ENCODE measurements around the gene CSNK1G1. TPM values are rescaled to one million over a fixed set of nuclear protein-coding genes. Genes with fewer than 3 reads are reported as not detected.

Gene CSNK1G1
- total RNA-seq, 2 experiments from 2014 or later: 16.7 to 20.4 TPM

- DNase-seq: no peak
- Mint-ChIP-seq H3K27ac (no peak overlapping the region), H3K27me3 (peaks cover 12% of the 10 kb centered on the region), H3K36me3 (ENCODE audit: low read depth) (no peaks in the 10 kb centered on the region), H3K9me3 (no peaks in the 10 kb centered on the region), H3K4me3 (no peak overlapping the region), H3K4me1 (ENCODE audit: low read depth) (peaks cover 17% of the 10 kb centered on the region)
- ChIA-PET CTCF (interaction anchor here (1.4 kb wide), 1 partner anchor 26 kb away, joined by 4 read pairs; no protein-coding TSS in a partner anchor), POLR2A (no interaction called here)
- TF ChIP-seq, protein P1, sequence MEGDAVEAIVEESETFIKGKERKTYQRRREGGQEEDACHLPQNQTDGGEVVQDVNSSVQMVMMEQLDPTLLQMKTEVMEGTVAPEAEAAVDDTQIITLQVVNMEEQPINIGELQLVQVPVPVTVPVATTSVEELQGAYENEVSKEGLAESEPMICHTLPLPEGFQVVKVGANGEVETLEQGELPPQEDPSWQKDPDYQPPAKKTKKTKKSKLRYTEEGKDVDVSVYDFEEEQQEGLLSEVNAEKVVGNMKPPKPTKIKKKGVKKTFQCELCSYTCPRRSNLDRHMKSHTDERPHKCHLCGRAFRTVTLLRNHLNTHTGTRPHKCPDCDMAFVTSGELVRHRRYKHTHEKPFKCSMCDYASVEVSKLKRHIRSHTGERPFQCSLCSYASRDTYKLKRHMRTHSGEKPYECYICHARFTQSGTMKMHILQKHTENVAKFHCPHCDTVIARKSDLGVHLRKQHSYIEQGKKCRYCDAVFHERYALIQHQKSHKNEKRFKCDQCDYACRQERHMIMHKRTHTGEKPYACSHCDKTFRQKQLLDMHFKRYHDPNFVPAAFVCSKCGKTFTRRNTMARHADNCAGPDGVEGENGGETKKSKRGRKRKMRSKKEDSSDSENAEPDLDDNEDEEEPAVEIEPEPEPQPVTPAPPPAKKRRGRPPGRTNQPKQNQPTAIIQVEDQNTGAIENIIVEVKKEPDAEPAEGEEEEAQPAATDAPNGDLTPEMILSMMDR (IDR thresholded peaks at IDR 0.05): no peak
- no peak for ATAC-seq
- intact Hi-C loops (cut with micrococcal nuclease): no loop called here
Measured at GRCh38 chr15:64148168-64148567, 207.8 kb downstream of the CSNK1G1 start.

- Mint-ChIP-seq H3K27me3 (peaks cover 4% of the 10 kb centered on the region), H3K4me1 (ENCODE audit: low read depth) (peaks cover 12% of the 10 kb centered on the region), H3K27ac (no peak overlapping the region), H3K9me3 (no peaks in the 10 kb centered on the region), H3K4me3 (no peak overlapping the region), H3K36me3 (ENCODE audit: low read depth) (peaks cover 3% of the 10 kb centered on the region)
- no peak for ATAC-seq
- DNase-seq: no peak
- CTCF ChIA-PET: interaction anchor here (1.4 to 5.9 kb wide), 2 partner anchors 7 to 25 kb away, joined by 4 to 34 read pairs; no protein-coding TSS in a partner anchor
- POLR2A ChIA-PET: interaction anchor here (1.0 to 1.7 kb wide), 2 partner anchors 11 to 15 kb away, joined by 3 to 4 read pairs; no protein-coding TSS in a partner anchor
- intact Hi-C loops (cut with micrococcal nuclease): no loop called here
- TF ChIP-seq, protein P1 (IDR thresholded peaks at IDR 0.05): no peak
Measured at GRCh38 chr15:64146885-64147681, 208.9 kb downstream of the CSNK1G1 start.

DNA sequence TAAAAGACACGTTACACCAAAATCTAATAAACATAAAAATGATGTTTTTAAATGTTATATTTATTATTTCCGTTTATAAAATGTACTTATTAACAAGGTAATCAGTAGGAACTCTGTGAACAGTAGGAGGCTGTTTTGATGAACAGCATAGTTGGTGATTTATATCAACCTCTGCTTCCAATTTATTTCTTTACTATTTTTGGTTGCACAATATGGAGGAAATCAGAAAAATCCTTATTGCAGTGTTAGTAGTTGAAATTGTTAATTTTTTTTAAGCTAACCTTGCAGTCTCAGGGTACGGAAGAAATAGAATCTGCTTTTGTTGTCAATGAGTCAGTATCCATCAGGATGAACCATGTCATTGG is 209.5 kb downstream of the CSNK1G1 start:
- CTCF ChIA-PET: interaction anchor here (1.4 to 5.9 kb wide), 2 partner anchors 8 to 24 kb away, joined by 4 to 34 read pairs; no protein-coding TSS in a partner anchor
- POLR2A ChIA-PET: interaction anchor here (1.0 to 1.7 kb wide), 2 partner anchors 12 to 14 kb away, joined by 3 to 4 read pairs; no protein-coding TSS in a partner anchor
- ATAC-seq (no peak), DNase-seq (no peak)
- H3K36me3 Mint-ChIP-seq (ENCODE audit: low read depth): peaks cover 3% of the 10 kb centered on the region
- peaks cover 4% of the 10 kb centered on the region for H3K27me3 Mint-ChIP-seq
- no peaks in the 10 kb centered on the region for H3K9me3 Mint-ChIP-seq
- intact Hi-C loops (cut with micrococcal nuclease): no loop called here
- TF ChIP-seq, protein P1 (IDR thresholded peaks at IDR 0.05): no peak
- H3K4me1 Mint-ChIP-seq (ENCODE audit: low read depth): peaks cover 13% of the 10 kb centered on the region
- H3K27ac Mint-ChIP-seq: no peak overlapping the region
- no peak overlapping the region for H3K4me3 Mint-ChIP-seq

DNA sequence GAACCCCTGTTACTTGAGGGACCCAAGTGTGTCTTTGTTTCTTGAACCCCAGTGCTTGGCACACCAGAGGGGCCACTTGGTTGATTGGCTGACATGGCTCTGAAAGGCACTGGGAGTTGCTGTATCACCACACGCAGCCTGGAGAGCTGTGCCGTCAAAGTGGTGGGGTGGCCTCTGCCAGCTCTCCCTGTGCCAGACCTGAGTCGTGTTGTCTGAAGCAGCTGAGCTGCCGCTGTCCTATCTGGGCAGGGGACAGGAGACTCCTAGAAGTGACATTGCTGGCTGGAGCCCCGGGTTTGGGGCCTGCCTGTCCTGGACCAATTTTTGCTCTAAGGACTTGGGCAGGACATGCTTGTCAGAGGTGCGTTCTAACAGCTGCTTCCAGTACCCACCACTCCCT is 209.9 kb downstream of the CSNK1G1 start:
- POLR2A ChIA-PET: interaction anchor here (1.0 to 1.7 kb wide), 5 partner anchors 9 to 16 kb away, joined by 3 to 4 read pairs (median 4); partner anchors contain the start of gene PPIB
- H3K27ac Mint-ChIP-seq: no peak overlapping the region
- peaks cover 4% of the 10 kb centered on the region for H3K36me3 Mint-ChIP-seq (ENCODE audit: low read depth)
- CTCF ChIA-PET: interaction anchor here (1.0 to 5.9 kb wide), 2 partner anchors 8 to 31 kb away, joined by 3 to 34 read pairs; no protein-coding TSS in a partner anchor
- H3K4me3 Mint-ChIP-seq: no peak overlapping the region
- peaks cover 12% of the 10 kb centered on the region for H3K4me1 Mint-ChIP-seq (ENCODE audit: low read depth)
- no peaks in the 10 kb centered on the region for H3K9me3 Mint-ChIP-seq
- no peak for DNase-seq
- peaks cover 4% of the 10 kb centered on the region for H3K27me3 Mint-ChIP-seq
- TF ChIP-seq, protein P1 (IDR thresholded peaks at IDR 0.05): no peak
- no peak for ATAC-seq
- intact Hi-C loops (cut with micrococcal nuclease): no loop called here

All from activated CD8-positive, alpha-beta T cell treated with anti-CD3 and anti-CD28 coated beads for 36 hours (primary cell).